ENCODE results near the gene CDC25B. TPM values are rescaled to one million over a fixed set of nuclear protein-coding genes. Genes with fewer than 3 reads are reported as not detected.

Gene CDC25B
- total RNA-seq, 1 donor from 2014 or later, result 42.5 TPM

- ATAC-seq, result no peak
Observed at GRCh38 chr20:3764659-3765058, 31.5 kb upstream of the CDC25B start.

DNA sequence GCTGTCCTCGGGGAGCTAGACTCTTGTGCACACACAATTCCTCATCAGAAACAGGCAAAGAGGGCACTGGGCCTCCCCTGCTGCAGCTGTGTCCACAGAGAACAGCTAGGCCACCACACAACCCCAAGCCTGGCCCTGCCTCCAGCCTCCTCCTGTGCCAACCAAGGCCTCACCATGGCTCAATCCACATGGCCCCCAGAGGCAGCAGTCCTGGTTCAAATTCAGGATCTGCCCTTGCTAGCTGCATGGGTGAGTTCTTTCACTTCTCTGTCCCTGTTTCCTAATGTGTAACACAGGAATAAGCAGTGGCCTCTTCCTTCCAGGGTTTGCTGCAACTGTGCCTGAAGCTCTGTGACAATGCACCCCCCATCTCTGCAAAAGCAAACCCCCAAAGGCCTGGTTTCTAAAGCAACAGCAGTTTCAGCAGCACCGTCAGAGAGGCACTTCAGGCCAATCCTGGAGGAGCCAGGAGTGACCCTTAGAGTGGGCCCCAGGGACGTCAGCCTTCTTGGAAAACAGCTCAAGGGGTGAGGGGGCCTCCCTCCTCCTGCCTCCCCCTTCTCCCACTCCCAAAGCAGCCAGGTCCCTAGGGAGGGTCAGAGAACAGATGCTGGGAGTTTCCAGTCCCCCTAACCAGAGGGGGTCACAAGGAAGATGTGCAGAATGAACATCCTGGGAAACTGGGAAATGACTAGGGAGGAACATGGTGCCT, 30.8 kb upstream of the CDC25B start:
- ATAC-seq, result no peak

- ATAC-seq, result no peak
Observed at GRCh38 chr20:3766422-3767109, 29.5 kb upstream of the CDC25B start.

DNA sequence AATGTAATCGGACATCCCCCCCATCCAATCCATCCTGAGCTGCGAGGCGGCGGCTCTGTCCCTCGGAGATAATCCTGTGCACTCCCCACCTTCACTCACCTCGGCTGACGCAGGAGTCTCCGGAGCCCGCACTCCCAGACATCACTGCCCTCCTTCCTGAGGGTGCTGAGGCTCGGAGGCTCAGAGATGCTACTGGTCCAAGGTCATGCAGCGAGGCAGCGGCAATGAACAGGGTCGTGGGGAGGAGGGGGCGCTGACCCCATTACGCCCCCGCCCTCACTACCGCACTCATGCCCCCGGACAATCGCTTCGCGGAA, 29.0 kb upstream of the CDC25B start:
- peak; percentile 13 for ATAC-seq

DNA sequence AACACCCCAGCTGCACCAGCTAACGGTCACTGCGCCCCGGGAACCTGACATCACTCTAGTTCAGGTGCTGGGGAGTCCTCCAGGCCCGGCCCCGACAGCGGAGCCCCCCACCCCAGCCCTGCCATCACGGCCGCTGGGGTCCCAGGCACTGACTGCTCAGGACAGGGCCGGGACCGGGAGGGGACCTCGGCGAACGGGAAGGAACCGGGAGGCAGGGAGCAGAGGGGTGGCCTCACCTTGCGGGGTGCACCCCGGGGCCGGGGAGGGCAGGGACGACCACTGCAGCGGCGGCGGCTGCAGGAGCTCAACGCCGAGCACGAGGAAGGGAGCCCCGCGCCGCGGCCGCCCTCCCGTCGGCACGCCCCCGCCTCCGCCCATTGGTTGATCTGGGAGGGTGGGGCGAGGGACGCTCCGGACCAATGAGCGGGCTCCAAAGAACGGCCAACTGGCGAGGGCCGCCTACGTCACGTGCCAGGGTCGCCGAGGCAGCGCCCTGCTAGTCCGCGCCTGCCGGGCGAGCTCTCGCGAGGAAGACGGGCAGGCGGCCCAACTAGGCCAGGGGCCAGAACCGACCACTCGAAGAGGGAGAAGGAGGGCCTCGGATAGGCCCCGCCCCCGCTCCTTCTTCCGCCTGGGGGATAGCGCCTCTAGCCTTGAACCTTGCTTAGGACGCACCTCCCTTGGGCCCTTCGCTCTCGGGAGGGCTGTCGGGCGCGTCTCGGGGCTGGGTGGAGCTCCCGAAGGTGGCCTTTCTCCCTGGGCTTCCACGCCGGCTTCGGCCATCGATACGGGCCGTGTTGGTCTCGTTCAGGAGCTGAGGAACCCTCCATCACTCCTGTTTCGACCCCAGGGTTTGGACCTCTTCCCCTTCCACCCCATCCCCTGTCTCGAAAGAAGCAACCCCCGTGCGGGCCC, 28.4 kb upstream of the CDC25B start, which contains the start of gene ADISSP:
TSS of gene ADISSP (minus strand) at position 327 of the 915 bp plus-strand sequence. CDS start 7,653 bp downstream, outside the sequence.
- ATAC-seq, result peak; percentile 97

DNA sequence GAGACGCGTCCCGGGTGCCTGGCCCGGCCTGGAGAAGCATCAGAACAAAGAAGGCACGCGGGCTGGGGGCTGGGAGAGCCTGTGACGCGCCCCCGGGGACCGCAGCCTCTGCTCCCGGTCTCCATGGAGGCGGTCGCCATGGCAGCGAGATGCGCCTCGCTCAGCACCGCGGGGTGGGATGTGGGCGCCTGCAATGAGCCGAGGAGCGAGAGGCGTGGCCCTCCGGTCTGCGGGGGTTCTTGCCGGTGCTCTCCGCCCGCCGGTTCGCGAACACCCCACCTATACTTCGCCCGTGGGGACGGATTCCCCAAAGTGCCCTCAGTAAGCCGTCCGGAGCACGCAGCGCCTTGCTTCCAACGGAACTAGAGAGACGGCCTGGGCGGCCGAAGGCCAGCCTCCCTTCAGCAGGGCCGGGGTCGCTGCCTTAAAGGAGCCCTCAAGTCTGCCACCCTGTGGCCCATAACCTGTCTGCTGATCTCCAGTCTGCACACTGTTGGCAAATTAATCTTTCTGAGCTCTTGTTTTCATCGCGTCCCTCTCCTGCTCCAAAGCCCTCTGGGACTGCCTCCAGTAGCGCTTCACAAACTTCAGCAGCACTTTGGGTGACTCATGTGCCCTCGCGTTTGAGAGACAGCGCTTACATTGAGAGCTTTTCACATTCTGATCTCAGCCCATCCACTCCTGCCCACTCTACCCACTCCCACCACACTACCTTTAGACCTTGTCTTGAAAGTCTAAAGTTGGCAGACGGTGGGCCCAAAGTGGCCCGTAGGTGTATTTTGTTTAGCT, 27.6 kb upstream of the CDC25B start:
- peak; percentile 54 for ATAC-seq

DNA sequence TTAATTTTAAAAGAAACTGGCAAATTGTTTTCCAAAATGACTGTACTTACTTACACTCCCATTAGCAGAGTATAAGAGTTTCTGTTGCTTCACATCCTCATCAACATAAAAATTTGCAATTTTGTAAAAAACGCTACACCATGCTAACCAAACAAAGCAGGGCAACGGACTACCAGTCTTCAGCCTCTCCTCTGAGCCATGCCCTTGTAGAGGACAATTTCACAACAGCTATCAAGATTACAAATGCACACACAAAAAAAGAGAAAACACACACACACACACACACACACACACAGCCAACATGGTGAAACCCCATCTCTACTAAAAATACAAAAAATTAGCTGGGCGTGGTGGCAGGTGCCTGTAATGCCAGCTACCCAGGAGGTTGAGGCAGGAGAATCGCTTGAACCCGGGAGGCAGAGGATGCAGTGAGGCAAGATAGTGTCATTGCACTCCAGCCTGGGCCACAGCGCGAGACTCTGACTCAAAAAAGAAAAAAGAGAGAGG, 24.5 kb upstream of the CDC25B start:
- ATAC-seq, result no peak

GRCh38 chr20:3775457-3776108, 20.5 kb upstream of the CDC25B start:
- ATAC-seq, result no peak

DNA sequence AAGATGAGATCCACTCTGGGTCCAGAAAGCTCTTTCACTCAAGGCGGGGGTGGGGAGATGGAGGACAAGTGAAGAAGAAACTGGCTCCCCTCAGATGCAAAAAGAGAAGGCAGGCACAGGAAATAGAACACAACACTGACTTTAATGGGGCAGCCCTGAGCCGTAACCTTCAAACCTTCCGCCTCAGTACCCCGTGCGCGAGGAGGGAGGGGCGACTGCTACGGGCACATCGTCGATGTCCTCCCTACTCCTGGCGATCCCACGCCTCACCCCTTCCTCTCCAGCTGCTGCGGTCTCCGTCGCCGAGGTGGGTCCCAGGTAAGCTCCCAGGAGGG, 18.8 kb upstream of the CDC25B start:
- ATAC-seq, result no peak

DNA sequence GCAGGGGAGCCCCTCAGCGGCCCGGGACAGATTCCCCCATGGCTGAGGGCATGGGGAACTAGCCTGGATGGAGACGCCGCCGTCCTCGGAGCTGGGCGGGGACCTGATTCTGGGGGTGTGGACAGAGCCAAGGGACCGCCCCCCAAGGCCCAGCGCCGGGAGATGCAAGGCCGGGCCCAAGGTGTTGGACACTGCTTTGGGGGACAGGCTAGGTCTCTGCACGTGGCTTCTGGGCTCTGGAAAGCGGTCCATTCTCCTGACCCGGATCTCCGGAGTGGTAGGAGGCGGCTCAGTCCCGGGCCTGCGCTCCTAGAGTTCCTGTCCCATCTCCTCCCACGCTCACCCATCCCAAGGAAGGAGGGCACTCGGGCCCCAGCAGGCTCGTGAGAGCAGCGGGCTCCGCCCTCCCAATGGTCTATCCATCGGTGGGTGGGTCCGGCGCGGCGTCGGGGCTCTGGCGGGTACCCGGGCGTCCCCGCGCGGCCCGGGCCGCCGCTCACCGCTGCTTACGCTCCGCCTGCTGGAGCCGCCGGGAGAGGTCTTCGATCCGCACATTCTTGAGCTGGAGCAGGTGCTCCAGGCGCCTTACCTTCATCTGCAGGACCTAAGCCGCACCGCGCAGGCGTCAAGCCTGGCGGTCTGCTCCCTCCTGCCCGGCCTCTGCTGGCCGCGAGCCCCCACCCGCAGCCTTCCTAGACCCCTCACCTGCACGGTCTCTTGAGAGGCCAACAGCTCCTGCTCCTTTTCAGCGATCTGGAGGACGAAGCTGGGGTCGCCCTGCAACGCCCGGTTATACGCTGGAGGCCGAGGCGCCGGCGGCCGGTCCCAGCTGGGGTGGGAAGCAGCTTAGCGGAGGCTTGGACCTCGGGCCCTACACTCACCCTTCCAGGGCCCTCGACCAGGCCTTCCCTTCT, 18.1 kb upstream of the CDC25B start:
- peak; percentile 45 for ATAC-seq

DNA sequence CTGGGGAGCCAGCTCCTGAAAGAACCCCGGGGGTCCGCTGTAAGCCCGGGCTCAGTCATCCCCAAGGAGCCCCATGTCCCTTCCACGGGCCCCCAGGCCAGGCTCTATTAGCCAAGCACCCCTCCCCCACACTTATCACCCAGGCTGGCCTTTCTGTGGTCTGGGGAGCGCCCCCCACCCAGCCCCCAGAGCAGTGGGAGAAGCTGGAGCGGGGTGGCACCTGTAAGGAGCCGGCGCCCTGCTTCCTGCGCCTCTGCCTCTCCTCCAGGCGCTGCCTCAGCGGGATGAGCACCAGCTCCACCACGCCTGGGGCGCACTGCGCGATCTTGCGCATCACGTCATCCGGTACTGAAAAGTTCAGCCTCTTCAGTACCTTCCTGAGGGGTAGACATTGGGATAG, 17.1 kb upstream of the CDC25B start:
- no peak for ATAC-seq

- peak; percentile 62 for ATAC-seq
Observed at GRCh38 chr20:3781153-3781910, 14.8 kb upstream of the CDC25B start, which contains the start of gene SPEF1. Gene SPEF1, minus strand, starts transcription at chr20:3781448. Its CDS starts 161 bp downstream, at chr20:3781287.

GRCh38 chr20:3782597-3782996, 13.5 kb upstream of the CDC25B start:
- no peak for ATAC-seq

DNA sequence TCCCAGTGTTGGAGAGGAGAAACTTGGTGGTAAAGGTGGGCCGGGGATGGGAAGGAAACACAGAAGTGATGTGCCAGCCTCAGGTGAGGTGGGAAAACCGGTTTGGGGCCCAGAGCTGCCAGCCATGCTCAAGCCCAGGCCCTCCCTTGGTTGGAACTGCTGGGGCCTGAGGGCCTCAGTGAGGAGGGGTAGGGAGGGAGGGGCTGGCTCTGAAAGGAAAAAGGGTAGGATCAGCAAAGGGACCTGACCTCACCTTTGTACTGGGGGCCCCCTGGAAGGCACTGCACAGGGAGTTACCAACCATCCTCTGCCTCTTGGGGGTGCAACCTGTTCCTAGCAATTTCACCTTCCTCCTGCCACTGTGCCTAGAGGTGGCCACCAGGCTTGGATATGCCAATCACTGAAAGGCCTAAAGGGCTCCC, 13.0 kb upstream of the CDC25B start:
- ATAC-seq, result peak; percentile 7

DNA sequence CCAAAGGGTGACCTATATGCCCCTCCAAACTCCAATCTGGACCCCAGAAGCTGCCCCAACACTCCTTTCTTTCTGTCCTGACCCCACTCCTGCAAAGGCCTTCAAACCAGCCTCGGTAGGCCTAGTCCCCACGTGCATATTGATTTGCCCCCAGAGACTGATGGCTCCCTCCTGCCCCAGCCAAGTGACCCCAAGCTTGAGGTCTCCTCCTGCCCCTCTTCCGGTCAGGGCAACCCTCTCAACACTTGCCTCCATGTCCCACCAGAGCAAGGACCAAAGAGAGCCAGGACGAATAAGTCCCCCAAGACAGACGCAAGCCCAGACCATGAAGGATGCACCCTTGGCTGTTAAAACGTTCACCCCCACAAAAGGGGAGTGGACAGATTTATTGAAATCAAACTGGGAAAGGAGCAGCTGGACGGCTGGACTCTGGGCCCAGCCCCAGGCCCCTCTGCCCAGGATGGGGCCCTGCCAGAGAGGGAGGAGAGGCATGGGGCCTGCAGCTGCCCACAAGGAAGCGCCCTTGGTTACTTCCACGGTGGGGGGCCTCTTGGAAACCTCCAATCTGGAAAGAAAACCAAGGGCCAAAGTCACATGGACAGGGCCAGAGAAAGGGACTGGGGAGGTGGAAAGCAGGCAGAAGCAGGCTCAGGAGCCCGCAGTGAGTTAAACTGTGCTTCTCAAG, 12.5 kb upstream of the CDC25B start:
- no peak for ATAC-seq

GRCh38 chr20:3784216-3784853, 11.8 kb upstream of the CDC25B start:
- ATAC-seq, result no peak

DNA sequence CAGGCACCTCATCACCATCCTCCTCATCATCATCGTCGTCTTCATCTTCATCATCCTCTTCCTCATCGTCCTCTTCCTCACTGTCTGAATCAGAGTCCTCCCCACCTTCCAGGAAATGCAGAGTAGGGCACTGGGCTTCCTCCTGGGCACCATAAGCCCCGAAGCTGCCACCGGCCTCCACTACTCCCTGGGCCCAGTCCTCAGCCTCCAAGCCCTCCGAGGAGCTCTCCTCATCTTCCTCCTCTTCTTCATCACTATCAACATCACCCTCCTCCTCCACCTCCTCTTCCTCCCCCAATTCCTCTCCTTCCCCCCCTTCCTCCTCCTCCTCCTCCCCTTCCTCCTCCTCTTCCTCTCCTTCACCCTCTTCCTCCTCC, 11.3 kb upstream of the CDC25B start:
- ATAC-seq, result no peak

Data from esophagus mucosa (tissue), 1 donor.